Measurements from ENCODE around the gene NONO.

Gene NONO, protein sequence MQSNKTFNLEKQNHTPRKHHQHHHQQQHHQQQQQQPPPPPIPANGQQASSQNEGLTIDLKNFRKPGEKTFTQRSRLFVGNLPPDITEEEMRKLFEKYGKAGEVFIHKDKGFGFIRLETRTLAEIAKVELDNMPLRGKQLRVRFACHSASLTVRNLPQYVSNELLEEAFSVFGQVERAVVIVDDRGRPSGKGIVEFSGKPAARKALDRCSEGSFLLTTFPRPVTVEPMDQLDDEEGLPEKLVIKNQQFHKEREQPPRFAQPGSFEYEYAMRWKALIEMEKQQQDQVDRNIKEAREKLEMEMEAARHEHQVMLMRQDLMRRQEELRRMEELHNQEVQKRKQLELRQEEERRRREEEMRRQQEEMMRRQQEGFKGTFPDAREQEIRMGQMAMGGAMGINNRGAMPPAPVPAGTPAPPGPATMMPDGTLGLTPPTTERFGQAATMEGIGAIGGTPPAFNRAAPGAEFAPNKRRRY

GRCh38 chrX:71283403-71284143 is at the start of gene NONO:
TSS of gene NONO (plus strand) at chrX:71283635. CDS start at chrX:71290638, 7,003 bp downstream.
- no peaks in the 10 kb centered on the region for H3K4me1 ChIP-seq (ENCODE audit: insufficient read depth, low read length)
- peaks cover 9% of the 10 kb centered on the region for H3K36me3 ChIP-seq (ENCODE audit: insufficient read depth, low read length)
- H3K9ac ChIP-seq (ENCODE audit: low read depth, low read length), result peak within 1 kb of the TSS; percentile 91

DNA sequence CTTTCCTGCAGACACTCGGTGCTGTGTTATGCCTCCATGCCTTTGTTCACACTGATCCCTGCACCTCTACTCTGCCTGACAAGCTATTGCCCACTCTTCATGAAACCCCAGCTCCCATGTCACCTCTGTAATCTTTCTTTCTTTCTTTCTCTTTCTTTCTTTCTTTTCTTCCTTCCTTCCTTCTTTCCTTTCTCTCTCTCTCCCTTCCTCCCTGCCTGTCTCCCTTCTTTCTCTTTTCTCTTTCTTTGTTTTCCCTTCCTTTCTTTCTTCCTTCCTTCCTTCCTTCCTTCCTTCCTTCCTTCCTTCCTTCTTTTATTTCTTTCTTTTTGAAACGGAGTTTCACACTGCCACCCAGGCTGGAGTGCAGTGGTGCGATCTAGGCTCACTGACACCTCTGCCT is 48.0 kb upstream of the NONO start:
- H3K9me3 ChIP-seq (ENCODE audit: control insufficient read depth, insufficient read depth, low read length), result no peaks in the 10 kb centered on the region
- peaks cover 6% of the 10 kb centered on the region; the same call in 1 of the 2 replicates for H3K4me1 ChIP-seq (ENCODE audit: insufficient read depth, low read length)
- H3K36me3 ChIP-seq (ENCODE audit: insufficient read depth, low read length), result no peaks in the 10 kb centered on the region; the same call in 1 of the 2 replicates
- no peak overlapping the region for H3K9ac ChIP-seq (ENCODE audit: low read depth, low read length)

More at GRCh38 chrX:71283403-71284143, at the start of gene NONO:
- no peaks in the 10 kb centered on the region for H3K9me3 ChIP-seq (ENCODE audit: control insufficient read depth, insufficient read depth, low read length)

DNA sequence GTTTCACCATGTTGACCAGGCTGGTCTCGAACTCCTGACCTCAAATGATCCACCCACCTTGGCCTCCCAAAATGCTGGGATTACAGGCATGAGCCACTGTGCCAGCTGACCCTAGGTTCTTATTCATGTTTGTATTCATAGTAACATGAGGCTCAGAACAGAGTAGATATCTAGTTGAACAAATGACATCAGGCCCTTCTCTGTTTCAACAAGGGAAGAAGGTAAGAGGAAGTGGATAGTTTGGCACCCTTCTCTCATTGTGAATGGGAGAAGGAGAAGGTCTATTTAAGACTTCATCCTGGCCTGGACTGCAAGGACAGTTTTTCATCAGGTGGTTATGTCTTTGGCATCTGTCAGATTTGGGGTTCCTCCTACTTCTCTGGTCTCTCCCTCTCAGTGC is 46.6 kb upstream of the NONO start:
- Histone ChIP-seq H3K36me3 (ENCODE audit: insufficient read depth, low read length) (peaks cover 4% of the 10 kb centered on the region; the same call in 1 of the 2 replicates), H3K9me3 (ENCODE audit: control insufficient read depth, insufficient read depth, low read length) (no peaks in the 10 kb centered on the region), H3K9ac (ENCODE audit: low read depth, low read length) (no peak overlapping the region), H3K4me1 (ENCODE audit: insufficient read depth, low read length) (peaks cover 4% of the 10 kb centered on the region; the same call in 1 of the 2 replicates)

GRCh38 chrX:71239781-71240180 is 43.7 kb upstream of the NONO start:
- no peak overlapping the region for H3K9ac ChIP-seq (ENCODE audit: low read depth, low read length)
- no peaks in the 10 kb centered on the region for H3K4me1 ChIP-seq (ENCODE audit: insufficient read depth, low read length)
- H3K9me3 ChIP-seq (ENCODE audit: control insufficient read depth, insufficient read depth, low read length), result no peaks in the 10 kb centered on the region
- H3K36me3 ChIP-seq (ENCODE audit: insufficient read depth, low read length), result peaks cover 18% of the 10 kb centered on the region

GRCh38 chrX:71241301-71241700 is 42.1 kb upstream of the NONO start:
- H3K4me1 ChIP-seq (ENCODE audit: insufficient read depth, low read length), result no peaks in the 10 kb centered on the region
- H3K36me3 ChIP-seq (ENCODE audit: insufficient read depth, low read length), result peaks cover 28% of the 10 kb centered on the region
- no peaks in the 10 kb centered on the region for H3K9me3 ChIP-seq (ENCODE audit: control insufficient read depth, insufficient read depth, low read length)
- no peak overlapping the region for H3K9ac ChIP-seq (ENCODE audit: low read depth, low read length)

- Histone ChIP-seq H3K4me1 (ENCODE audit: insufficient read depth, low read length) (no peaks in the 10 kb centered on the region), H3K36me3 (ENCODE audit: insufficient read depth, low read length) (peaks cover 56% of the 10 kb centered on the region), H3K9ac (ENCODE audit: low read depth, low read length) (no peak overlapping the region), H3K9me3 (ENCODE audit: control insufficient read depth, insufficient read depth, low read length) (no peaks in the 10 kb centered on the region)
These were observed 38.9 kb upstream of the NONO start for GRCh38 chrX:71244359-71245128.

DNA sequence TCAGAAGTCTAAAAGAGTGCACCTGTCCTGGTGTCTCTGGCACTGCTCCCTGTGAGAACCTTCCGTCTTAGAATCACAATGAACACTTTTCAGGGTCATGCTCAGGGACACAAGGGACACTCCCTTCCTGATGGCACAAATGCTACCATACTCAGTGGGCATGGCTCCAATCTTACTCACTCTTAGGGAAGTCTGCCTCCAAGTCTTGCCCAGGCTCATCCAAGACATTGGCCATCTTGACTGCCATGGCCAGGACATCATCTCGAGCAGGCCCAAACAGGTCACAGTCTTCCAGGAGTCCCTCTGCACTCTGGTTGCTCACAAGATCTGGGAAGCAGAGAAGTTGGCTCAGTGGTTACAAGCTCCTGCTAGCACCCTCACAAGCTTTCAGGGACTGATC is 38.3 kb upstream of the NONO start:
- no peak overlapping the region for H3K9ac ChIP-seq (ENCODE audit: low read depth, low read length)
- H3K9me3 ChIP-seq (ENCODE audit: control insufficient read depth, insufficient read depth, low read length), result no peaks in the 10 kb centered on the region
- no peaks in the 10 kb centered on the region for H3K4me1 ChIP-seq (ENCODE audit: insufficient read depth, low read length)
- peaks cover 62% of the 10 kb centered on the region for H3K36me3 ChIP-seq (ENCODE audit: insufficient read depth, low read length)

- H3K9ac ChIP-seq (ENCODE audit: low read depth, low read length), result no peak overlapping the region
- no peaks in the 10 kb centered on the region for H3K9me3 ChIP-seq (ENCODE audit: control insufficient read depth, insufficient read depth, low read length)
- H3K36me3 ChIP-seq (ENCODE audit: insufficient read depth, low read length), result peaks cover 44% of the 10 kb centered on the region
- H3K4me1 ChIP-seq (ENCODE audit: insufficient read depth, low read length), result peaks cover 6% of the 10 kb centered on the region; the same call in 1 of the 2 replicates
These were observed 32.6 kb upstream of the NONO start for GRCh38 chrX:71250841-71251240.

DNA sequence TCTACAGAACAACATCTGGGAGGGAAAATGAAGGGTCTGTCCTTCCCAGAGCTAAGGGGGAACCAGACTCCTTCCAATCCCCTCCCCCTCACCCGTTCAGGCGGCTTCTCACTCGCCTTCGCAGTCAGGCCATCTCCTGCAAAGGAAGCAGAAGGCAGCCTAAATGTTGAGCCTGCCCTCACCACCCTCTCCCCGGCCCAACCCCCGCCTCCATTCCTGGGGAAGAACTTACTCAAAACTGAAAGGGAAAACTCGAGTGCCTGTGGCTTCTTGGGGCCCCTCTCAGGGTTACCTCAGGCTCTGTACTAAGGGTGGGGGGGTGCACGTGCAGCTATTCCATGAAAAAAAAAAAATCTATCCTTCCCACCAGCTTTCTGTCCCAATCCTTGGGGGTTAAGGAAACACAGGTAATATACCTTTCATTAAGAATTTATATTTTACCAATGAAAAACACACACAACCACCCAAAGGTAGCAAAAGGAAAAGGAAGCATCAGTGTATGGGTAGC is 31.9 kb upstream of the NONO start:
- no peak overlapping the region; the same call in 1 of the 2 replicates for H3K9ac ChIP-seq (ENCODE audit: low read depth, low read length)
- no peaks in the 10 kb centered on the region for H3K9me3 ChIP-seq (ENCODE audit: control insufficient read depth, insufficient read depth, low read length)
- H3K36me3 ChIP-seq (ENCODE audit: insufficient read depth, low read length), result peaks cover 41% of the 10 kb centered on the region

DNA sequence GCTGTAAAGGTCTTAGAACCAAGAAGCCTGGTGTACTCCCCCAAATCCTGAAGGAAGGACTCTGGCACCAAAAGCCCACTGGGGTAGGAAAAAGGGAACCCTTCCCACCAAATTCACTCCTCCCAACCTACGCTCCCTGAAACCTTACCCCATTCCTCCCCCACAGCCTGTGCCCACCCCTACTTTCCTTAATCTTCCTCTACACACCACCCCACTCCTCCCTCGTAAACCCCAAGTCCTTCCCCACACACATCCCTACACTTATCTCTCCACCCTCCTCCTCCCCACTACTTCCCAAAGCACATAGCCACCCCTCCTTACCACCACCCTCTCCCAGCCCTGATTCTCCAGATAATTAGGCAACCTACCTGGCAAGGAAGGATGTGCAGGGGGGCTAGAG is 31.2 kb upstream of the NONO start:
- Histone ChIP-seq H3K9ac (ENCODE audit: low read depth, low read length) (peak overlapping the region; percentile 96; the same call in 1 of the 2 replicates), H3K4me1 (ENCODE audit: insufficient read depth, low read length) (peaks cover 11% of the 10 kb centered on the region; the same call in 1 of the 2 replicates)

More for the DNA sequence above, 31.9 kb upstream of the NONO start:
- H3K4me1 ChIP-seq (ENCODE audit: insufficient read depth, low read length), result peaks cover 11% of the 10 kb centered on the region; the same call in 1 of the 2 replicates

GRCh38 chrX:71253253-71254091 is 30.0 kb upstream of the NONO start:
- Histone ChIP-seq H3K36me3 (ENCODE audit: insufficient read depth, low read length) (peaks cover 23% of the 10 kb centered on the region), H3K9ac (ENCODE audit: low read depth, low read length) (peak overlapping the region; percentile 96), H3K9me3 (ENCODE audit: control insufficient read depth, insufficient read depth, low read length) (no peaks in the 10 kb centered on the region), H3K4me1 (ENCODE audit: insufficient read depth, low read length) (peaks cover 11% of the 10 kb centered on the region; the same call in 1 of the 2 replicates)

More for the DNA sequence above, 31.2 kb upstream of the NONO start:
- Histone ChIP-seq H3K36me3 (ENCODE audit: insufficient read depth, low read length) (peaks cover 34% of the 10 kb centered on the region), H3K9me3 (ENCODE audit: control insufficient read depth, insufficient read depth, low read length) (no peaks in the 10 kb centered on the region)

- Histone ChIP-seq H3K9me3 (ENCODE audit: control insufficient read depth, insufficient read depth, low read length) (no peaks in the 10 kb centered on the region), H3K36me3 (ENCODE audit: insufficient read depth, low read length) (peaks cover 15% of the 10 kb centered on the region), H3K4me1 (ENCODE audit: insufficient read depth, low read length) (peaks cover 11% of the 10 kb centered on the region; the same call in 1 of the 2 replicates), H3K9ac (ENCODE audit: low read depth, low read length) (peak within 1 kb of the TSS; percentile 96)
These were observed 29.1 kb upstream of the NONO start, which contains the start of gene ZMYM3 for GRCh38 chrX:71254092-71254963. TSS of gene ZMYM3 (minus strand) at chrX:71254140. CDS start at chrX:71253255, 885 bp downstream.
